Spleen (tissue), 7 donors: ENCODE results near the gene RAI14.

Experiments used
- CTCF ChIP-seq, 11 experiments: fragments of 200-600 bp in 7 of 11; fragments of 450-650 bp in 4 of 11; sonication (generic) in 4 of 11; IDR thresholded peaks in 8 of 11; conservative IDR thresholded peaks in 3 of 11; 1 replicate in 7 of 11; 2 replicates in 4 of 11; pipeline versions ENCODE4 v1.4.0 to v1.8.0; 2016 to 2021; ENCODE audit warnings: antibody characterized with exemption in 11 of 11, inconsistent platforms in 4 of 11, mild to moderate bottlenecking in 1 of 11
- POLR2A ChIP-seq, 3 donors: fragments of 450-650 bp; IDR thresholded peaks; one replicate each; pipeline ENCODE4 v1.5.1; 2017; ENCODE audit warnings: antibody characterized with exemption in 3 of 3, mild to moderate bottlenecking in 1 of 3
- POLR2AphosphoS5 ChIP-seq, 3 donors: sonication (generic); formaldehyde crosslinking; IDR thresholded peaks; one replicate each; pipeline ENCODE4 v1.5.1; 2017; ENCODE audit warnings: antibody characterized with exemption in 3 of 3
- donor health status: DM: no; HTN: no; CAD: no; lungs with moderate emphysema.
- donor health status: DM: no; HTN: no; CAD: no.
- donor health status: DM: no; HTN: no; CAD: no.

- no peak for TF ChIP-seq POLR2A (IDR thresholded peaks at IDR 0.05)
- no peak for TF ChIP-seq CTCF (IDR thresholded peaks at IDR 0.05 in 8 of 11, conservative IDR thresholded peaks at IDR 0.05 in 3 of 11)
- no peak for TF ChIP-seq POLR2AphosphoS5 (IDR thresholded peaks at IDR 0.05)
Measured at GRCh38 chr5:34625246-34625645, 30.9 kb upstream of the RAI14 start.
